ENCODE data around the gene DCUN1D3.

DNA sequence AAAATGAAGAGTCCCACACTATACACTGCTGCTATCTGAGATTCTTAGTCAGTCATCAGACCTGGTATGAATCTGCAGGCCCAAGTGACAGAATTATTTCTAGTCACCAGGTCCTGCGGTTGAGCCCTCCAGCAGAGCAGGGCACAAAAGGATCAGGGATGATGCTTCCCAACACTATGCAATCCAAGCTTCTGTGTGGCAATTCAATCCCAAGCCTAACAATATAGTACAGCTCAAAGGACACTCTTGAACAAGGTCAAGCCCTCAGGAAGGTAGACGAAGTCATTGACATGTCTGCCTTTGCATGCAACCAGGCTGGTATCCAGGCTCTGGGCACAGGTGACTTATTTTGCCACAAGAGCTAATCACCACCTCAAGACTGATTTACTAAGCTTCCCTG lies 5.8 kb downstream of the DCUN1D3 start:
- TF ChIP-seq, protein P1, sequence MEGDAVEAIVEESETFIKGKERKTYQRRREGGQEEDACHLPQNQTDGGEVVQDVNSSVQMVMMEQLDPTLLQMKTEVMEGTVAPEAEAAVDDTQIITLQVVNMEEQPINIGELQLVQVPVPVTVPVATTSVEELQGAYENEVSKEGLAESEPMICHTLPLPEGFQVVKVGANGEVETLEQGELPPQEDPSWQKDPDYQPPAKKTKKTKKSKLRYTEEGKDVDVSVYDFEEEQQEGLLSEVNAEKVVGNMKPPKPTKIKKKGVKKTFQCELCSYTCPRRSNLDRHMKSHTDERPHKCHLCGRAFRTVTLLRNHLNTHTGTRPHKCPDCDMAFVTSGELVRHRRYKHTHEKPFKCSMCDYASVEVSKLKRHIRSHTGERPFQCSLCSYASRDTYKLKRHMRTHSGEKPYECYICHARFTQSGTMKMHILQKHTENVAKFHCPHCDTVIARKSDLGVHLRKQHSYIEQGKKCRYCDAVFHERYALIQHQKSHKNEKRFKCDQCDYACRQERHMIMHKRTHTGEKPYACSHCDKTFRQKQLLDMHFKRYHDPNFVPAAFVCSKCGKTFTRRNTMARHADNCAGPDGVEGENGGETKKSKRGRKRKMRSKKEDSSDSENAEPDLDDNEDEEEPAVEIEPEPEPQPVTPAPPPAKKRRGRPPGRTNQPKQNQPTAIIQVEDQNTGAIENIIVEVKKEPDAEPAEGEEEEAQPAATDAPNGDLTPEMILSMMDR (conservative IDR thresholded peaks at IDR 0.05; ENCODE audit: low read depth, low read length): no peak
- no peak for TF ChIP-seq EZH2 (IDR thresholded peaks at IDR 0.05; ENCODE audit: low read length, unreplicated experiment)

Measured in PC-3 (cell line).